CD4-positive, alpha-beta T cell treated with Interleukin-15 for 4 hours (primary cell): Measurements from ENCODE around the gene PPIF.

Source experiments
- DNase-seq: peaks from one replicate; pipeline ENCODE4 v3.0.0-alpha.2; 2020; ENCODE audit warnings: low spot score

The PPIF gene

GRCh38 chr10:79403441-79404230, 56.4 kb downstream of the PPIF start:
- DNase-seq = no peak

- DNase-seq = no peak
Measured at GRCh38 chr10:79404231-79404609, 57.0 kb downstream of the PPIF start.

- DNase-seq = no peak
Measured at GRCh38 chr10:79404690-79405131, 57.4 kb downstream of the PPIF start.
